H9 (cell line): ENCODE results near the gene PLA2G4E. TPM values are rescaled to one million over a fixed set of nuclear protein-coding genes. Genes with fewer than 3 reads are reported as not detected.
A peak's percentile ranks its signal among the peaks of the same experiment; 100 is the strongest.

Experiments
- DNase-seq: peaks from one replicate; pipeline ENCODE4 v3.0.0-alpha.2; 2017
- H2AFZ ChIP-seq: one replicate; pipeline ENCODE4 v1.6.1; 2013; ENCODE audit warnings: mild to moderate bottlenecking, low read length, control low read depth, moderate library complexity
- H2AK5ac ChIP-seq: 2 replicates; pipeline ENCODE4 v1.6.1; 2013; ENCODE audit warnings: low read length, control low read depth, mixed read lengths; ENCODE audit not compliant: insufficient read length
- H2BK120ac ChIP-seq: one replicate; pipeline ENCODE4 v1.6.1; 2013; ENCODE audit warnings: low read depth, mild to moderate bottlenecking, low read length, control low read depth, inconsistent platforms; ENCODE audit not compliant: poor library complexity, severe bottlenecking
- H2BK12ac ChIP-seq: 2 replicates; pipeline ENCODE4 v1.6.1; 2013; ENCODE audit warnings: low read length, control low read depth, mixed read lengths, low read depth; ENCODE audit not compliant: insufficient read length
- H2BK15ac ChIP-seq: 2 replicates; pipeline ENCODE4 v1.6.1; 2013; ENCODE audit warnings: low read depth, low read length, control low read depth
- H2BK20ac ChIP-seq: one replicate; pipeline ENCODE4 v1.6.1; 2013; ENCODE audit warnings: low read depth, mild to moderate bottlenecking, low read length, control low read depth, inconsistent platforms; ENCODE audit not compliant: poor library complexity, severe bottlenecking
- H2BK5ac ChIP-seq: 2 replicates; pipeline ENCODE4 v1.6.1; 2013; ENCODE audit warnings: low read length, control low read depth, mixed read lengths; ENCODE audit not compliant: insufficient read length
- H3K14ac ChIP-seq: 2 replicates; pipeline ENCODE4 v1.6.1; 2013; ENCODE audit warnings: low read length, control low read depth; ENCODE audit not compliant: insufficient read depth
- H3K18ac ChIP-seq: 2 replicates; pipeline ENCODE4 v1.6.1; 2013; ENCODE audit warnings: low read depth, mild to moderate bottlenecking, mixed read lengths, low read length, control low read depth; ENCODE audit not compliant: insufficient read length
- H3K23ac ChIP-seq: 2 replicates; pipeline ENCODE4 v1.6.1; 2013; ENCODE audit warnings: low read length, control low read depth, mixed read lengths, low read depth; ENCODE audit not compliant: insufficient read length
- H3K23me2 ChIP-seq: 2 replicates; pipeline ENCODE4 v1.6.1; 2013; ENCODE audit warnings: low read depth, mild to moderate bottlenecking, mixed read lengths, low read length, control low read depth; ENCODE audit not compliant: insufficient read length, poor library complexity, severe bottlenecking
- H3K27ac ChIP-seq: 2 replicates; pipeline ENCODE4 v1.5.1; 2013; ENCODE audit warnings: low read length, control low read depth, mixed read lengths, low read depth; ENCODE audit not compliant: insufficient read length
- H3K27me3 ChIP-seq: 2 replicates; pipeline ENCODE4 v1.6.1; 2013; ENCODE audit warnings: low read length, control low read depth, inconsistent platforms; ENCODE audit not compliant: insufficient read depth
- H3K4ac ChIP-seq: 2 replicates; pipeline ENCODE4 v1.6.1; 2013; ENCODE audit warnings: low read depth, mild to moderate bottlenecking, control low read depth, inconsistent platforms, low read length, moderate library complexity
- H3K4me1 ChIP-seq: 2 replicates; pipeline ENCODE4 v1.6.1; 2013; ENCODE audit warnings: low read length, control low read depth, inconsistent platforms; ENCODE audit not compliant: insufficient read depth
- H3K4me2 ChIP-seq: 2 replicates; pipeline ENCODE4 v1.6.1; 2013; ENCODE audit warnings: low read length, control low read depth, mixed read lengths; ENCODE audit not compliant: insufficient read length, insufficient read depth
- H3K56ac ChIP-seq: 2 replicates; pipeline ENCODE4 v1.6.1; 2013; ENCODE audit warnings: low read depth, mild to moderate bottlenecking, mixed read lengths, low read length, control low read depth; ENCODE audit not compliant: insufficient read length
- H3K79me1 ChIP-seq: 2 replicates; pipeline ENCODE4 v1.6.1; 2013; ENCODE audit warnings: low read depth, mild to moderate bottlenecking, moderate library complexity, low read length, control low read depth, inconsistent platforms; ENCODE audit not compliant: insufficient read depth, poor library complexity, severe bottlenecking
- H3K79me2 ChIP-seq: 2 replicates; pipeline ENCODE4 v1.6.1; 2013; ENCODE audit warnings: low read length, control low read depth, inconsistent platforms; ENCODE audit not compliant: insufficient read depth
- H3K9ac ChIP-seq: 2 replicates; pipeline ENCODE4 v1.6.1; 2013; ENCODE audit warnings: low read length, control low read depth, mixed read lengths; ENCODE audit not compliant: insufficient read length; ENCODE audit errors: extremely low read depth
- H3K9me3 ChIP-seq: one replicate; pipeline ENCODE4 v1.6.1; 2013; ENCODE audit warnings: low read depth, low read length, inconsistent platforms; ENCODE audit not compliant: control insufficient read depth
- H3T11ph ChIP-seq: one replicate; pipeline ENCODE4 v1.6.1; 2013; ENCODE audit warnings: mild to moderate bottlenecking, low read length, control low read depth, inconsistent platforms
- H4K20me1 ChIP-seq: one replicate; pipeline ENCODE4 v1.6.1; 2013; ENCODE audit not compliant: control insufficient read depth, insufficient read length, insufficient read depth
- H4K5ac ChIP-seq: 2 replicates; pipeline ENCODE4 v1.6.1; 2013; ENCODE audit warnings: low read depth, mild to moderate bottlenecking, mixed read lengths, low read length, control low read depth; ENCODE audit not compliant: insufficient read length
- H4K8ac ChIP-seq: replicated peaks from 2 replicates; pipeline ENCODE4 v1.6.1; 2013; ENCODE audit warnings: low read length, control low read depth, mixed read lengths, low read depth; ENCODE audit not compliant: insufficient read length
- H4K91ac ChIP-seq: 2 replicates; pipeline ENCODE4 v1.6.1; 2013; ENCODE audit warnings: low read depth, mild to moderate bottlenecking, moderate library complexity, mixed read lengths, low read length, control low read depth; ENCODE audit not compliant: insufficient read length
- H3K27ac Mint-ChIP-seq, 3 experiments: 2 replicates in 2 of 3; 3 replicates in 1 of 3; pipeline ENCODE4 v1.8.0; 2020 to 2021; ENCODE audit warnings: mixed read lengths in 3 of 3, mild to moderate bottlenecking in 1 of 3, moderate library complexity in 1 of 3
- H3K27me3 Mint-ChIP-seq: 2 replicates; pipeline ENCODE4 v1.8.0; 2021; ENCODE audit warnings: low read depth, mild to moderate bottlenecking, moderate library complexity, mixed read lengths
- H3K36me3 Mint-ChIP-seq, 3 experiments: 2 replicates in 2 of 3; 3 replicates in 1 of 3; pipeline ENCODE4 v1.8.0; 2020 to 2021; ENCODE audit warnings: low read depth in 3 of 3, mixed read lengths in 3 of 3; ENCODE audit not compliant: insufficient read depth in 1 of 3
- H3K4me1 Mint-ChIP-seq, 2 experiments: 2 replicates each; pipeline ENCODE4 v1.8.0; 2020; ENCODE audit warnings: mixed read lengths in 2 of 2
- H3K4me3 Mint-ChIP-seq, 2 experiments: 2 replicates in 1 of 2; 3 replicates in 1 of 2; pipeline ENCODE4 v1.8.0; 2020 to 2021; ENCODE audit warnings: mild to moderate bottlenecking in 2 of 2, mixed read lengths in 2 of 2, moderate library complexity in 1 of 2
- H3K9me3 Mint-ChIP-seq, 2 experiments: 2 replicates in 1 of 2; 3 replicates in 1 of 2; pipeline ENCODE4 v1.8.0; 2020; ENCODE audit warnings: mild to moderate bottlenecking in 2 of 2, mixed read lengths in 2 of 2, moderate library complexity in 1 of 2
- WGBS: extraction: QIAGEN DNeasy Blood & Tissue Kit; methylation state at CpG from one replicate; pipeline ENCODE4 v1.1.7; 2013; ENCODE audit warnings: missing lambda C conversion rate, low lambda C conversion rate, mixed read lengths; ENCODE audit not compliant: insufficient read length; ENCODE audit errors: extremely low coverage; 5-methylcytosine and 5-hydroxymethylcytosine counted together
- total RNA-seq: library from RNA; stranded (reverse); gene quantifications from 2 replicates; pipeline ENCODE4 v1.2.1, GENCODE V29; 2021
- TF ChIP-seq, protein P1 (sequence below): fragments of 200-600 bp; sonication (generic); conservative IDR thresholded peaks from 3 replicates; pipeline ENCODE4 v1.8.0; 2021; ENCODE audit warnings: antibody characterized with exemption, mild to moderate bottlenecking

Gene PLA2G4E
- total RNA-seq, 1 experiment from 2014 or later: not detected

- peaks cover 33 to 43% of the 10 kb centered on the region in 2 experiments for H3K4me1 Mint-ChIP-seq
- Histone ChIP-seq H3K23ac (no peak overlapping the region), H2BK20ac (no peak overlapping the region), H3K56ac (no peak overlapping the region), H3K14ac (no peak overlapping the region), H3K9me3 (no peaks in the 10 kb centered on the region), H4K20me1 (no peaks in the 10 kb centered on the region), H3K27me3 (no peaks in the 10 kb centered on the region), H2BK12ac (no peak overlapping the region), H2AK5ac (no peak overlapping the region), H4K91ac (no peak overlapping the region), H3K9ac (peak overlapping the region; percentile 41), H3K79me2 (peaks cover 14% of the 10 kb centered on the region; the same call in 1 of the 2 replicates), H4K8ac (no peak overlapping the region), H3K4ac (no peak overlapping the region), H3K79me1 (no peaks in the 10 kb centered on the region), H3T11ph (no peak overlapping the region), H2AFZ (no peak overlapping the region), H3K4me1 (peaks cover 7% of the 10 kb centered on the region), H3K4me2 (peak overlapping the region; percentile 69), H3K23me2 (peaks cover 4% of the 10 kb centered on the region), H4K5ac (no peak overlapping the region), H3K27ac (no peak overlapping the region), H2BK120ac (no peak overlapping the region), H3K18ac (peak overlapping the region; percentile 16), H2BK5ac (no peak overlapping the region), H2BK15ac (no peak overlapping the region)
- TF ChIP-seq, protein P1, sequence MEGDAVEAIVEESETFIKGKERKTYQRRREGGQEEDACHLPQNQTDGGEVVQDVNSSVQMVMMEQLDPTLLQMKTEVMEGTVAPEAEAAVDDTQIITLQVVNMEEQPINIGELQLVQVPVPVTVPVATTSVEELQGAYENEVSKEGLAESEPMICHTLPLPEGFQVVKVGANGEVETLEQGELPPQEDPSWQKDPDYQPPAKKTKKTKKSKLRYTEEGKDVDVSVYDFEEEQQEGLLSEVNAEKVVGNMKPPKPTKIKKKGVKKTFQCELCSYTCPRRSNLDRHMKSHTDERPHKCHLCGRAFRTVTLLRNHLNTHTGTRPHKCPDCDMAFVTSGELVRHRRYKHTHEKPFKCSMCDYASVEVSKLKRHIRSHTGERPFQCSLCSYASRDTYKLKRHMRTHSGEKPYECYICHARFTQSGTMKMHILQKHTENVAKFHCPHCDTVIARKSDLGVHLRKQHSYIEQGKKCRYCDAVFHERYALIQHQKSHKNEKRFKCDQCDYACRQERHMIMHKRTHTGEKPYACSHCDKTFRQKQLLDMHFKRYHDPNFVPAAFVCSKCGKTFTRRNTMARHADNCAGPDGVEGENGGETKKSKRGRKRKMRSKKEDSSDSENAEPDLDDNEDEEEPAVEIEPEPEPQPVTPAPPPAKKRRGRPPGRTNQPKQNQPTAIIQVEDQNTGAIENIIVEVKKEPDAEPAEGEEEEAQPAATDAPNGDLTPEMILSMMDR: no peak
- peak overlapping the region; percentile 91 to 94 for H3K4me3 Mint-ChIP-seq
- no peaks in the 10 kb centered on the region for H3K9me3 Mint-ChIP-seq
- WGBS: no CpG with 5 or more reads among the region's 16 CpGs
- peaks cover 0 to 1% (median 0%) of the 10 kb centered on the region in 3 experiments; a peak in 3 of 7 replicates for H3K36me3 Mint-ChIP-seq
- H3K27me3 Mint-ChIP-seq: no peaks in the 10 kb centered on the region
- peak; percentile 65 for DNase-seq
- peak overlapping the region; percentile 75 to 89 (median 87) for H3K27ac Mint-ChIP-seq
Observed at GRCh38 chr15:41971089-41971894, 49.5 kb downstream of the PLA2G4E start.
